ENCODE results near the gene THADA.

The THADA gene

DNA sequence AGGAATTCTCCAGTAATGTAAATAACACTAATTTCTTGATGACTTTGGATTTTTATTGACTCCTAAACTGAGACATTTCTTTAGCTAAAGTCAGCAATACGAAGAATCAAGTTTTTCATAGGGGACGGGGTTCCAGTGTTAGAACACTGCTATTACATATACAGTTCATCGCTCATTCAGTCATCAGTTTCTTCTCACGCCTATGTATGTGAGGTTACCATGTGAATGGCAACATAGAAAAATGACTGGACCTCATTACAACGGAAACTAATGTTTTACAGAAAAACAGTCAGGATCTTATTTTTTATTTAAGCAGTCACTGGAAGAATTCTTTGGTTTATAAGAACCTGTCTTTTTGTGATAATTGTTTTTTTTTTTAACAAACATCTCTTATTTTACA lies 56.4 kb downstream of the THADA start:
- TF ChIP-seq ZNF558 (tag by site-specific recombination; IDR thresholded peaks at IDR 0.05), result no peak
- TF ChIP-seq ZNF610 (tag by site-specific recombination; IDR thresholded peaks at IDR 0.05; ENCODE audit: borderline replicate concordance), result no peak
- no peak for TF ChIP-seq ZNF354C (tag by site-specific recombination; IDR thresholded peaks at IDR 0.05; ENCODE audit: borderline replicate concordance, low read depth)
- TF ChIP-seq ZNF155 (tag by site-specific recombination; IDR thresholded peaks at IDR 0.05), result no peak
- TF ChIP-seq, protein P1, sequence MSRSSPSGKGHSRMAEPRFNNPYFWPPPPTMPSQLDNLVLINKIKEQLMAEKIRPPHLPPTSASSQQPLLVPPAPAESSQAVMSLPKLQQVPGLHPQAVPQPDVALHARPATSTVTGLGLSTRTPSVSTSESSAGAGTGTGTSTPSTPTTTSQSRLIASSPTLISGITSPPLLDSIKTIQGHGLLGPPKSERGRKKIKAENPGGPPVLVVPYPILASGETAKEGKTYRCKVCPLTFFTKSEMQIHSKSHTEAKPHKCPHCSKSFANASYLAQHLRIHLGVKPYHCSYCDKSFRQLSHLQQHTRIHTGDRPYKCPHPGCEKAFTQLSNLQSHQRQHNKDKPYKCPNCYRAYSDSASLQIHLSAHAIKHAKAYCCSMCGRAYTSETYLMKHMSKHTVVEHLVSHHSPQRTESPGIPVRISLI (tag by site-specific recombination; IDR thresholded peaks at IDR 0.05), result no peak
- no peak for TF ChIP-seq ZNF394 (tag by site-specific recombination; IDR thresholded peaks at IDR 0.05; ENCODE audit: borderline replicate concordance)
- no peak for TF ChIP-seq ZSCAN16 (tag by site-specific recombination; IDR thresholded peaks at IDR 0.05)
- no peak for TF ChIP-seq PRDM6 (tag by site-specific recombination; IDR thresholded peaks at IDR 0.05)
- H3K4me3 ChIP-seq (ENCODE audit: low read depth, low read length), result no peak overlapping the region
- no peak overlapping the region for H3K27ac ChIP-seq (ENCODE audit: extremely low read depth, low read depth, low read length)
- H3K36me3 ChIP-seq (ENCODE audit: control insufficient read depth in 2 of 2, insufficient read depth in 1 of 2, low read length in 2 of 2), result peaks cover 4 to 15% of the 10 kb centered on the region in 2 experiments; a peak in 2 of 3 replicates
- ChIA-PET CTCF (interaction anchor here (0.6 to 1.9 kb wide), 5 partner anchors 583 to 729 kb away, joined by 3 to 13 read pairs (median 4); no protein-coding TSS in a partner anchor), POLR2A (no interaction called here)
- no peaks in the 10 kb centered on the region for H3K9me3 ChIP-seq (ENCODE audit: control insufficient read depth, insufficient read depth, low read depth, low read length)
- no peaks in the 10 kb centered on the region for H3K4me1 ChIP-seq (ENCODE audit: control insufficient read depth, insufficient read depth, low read length)

DNA sequence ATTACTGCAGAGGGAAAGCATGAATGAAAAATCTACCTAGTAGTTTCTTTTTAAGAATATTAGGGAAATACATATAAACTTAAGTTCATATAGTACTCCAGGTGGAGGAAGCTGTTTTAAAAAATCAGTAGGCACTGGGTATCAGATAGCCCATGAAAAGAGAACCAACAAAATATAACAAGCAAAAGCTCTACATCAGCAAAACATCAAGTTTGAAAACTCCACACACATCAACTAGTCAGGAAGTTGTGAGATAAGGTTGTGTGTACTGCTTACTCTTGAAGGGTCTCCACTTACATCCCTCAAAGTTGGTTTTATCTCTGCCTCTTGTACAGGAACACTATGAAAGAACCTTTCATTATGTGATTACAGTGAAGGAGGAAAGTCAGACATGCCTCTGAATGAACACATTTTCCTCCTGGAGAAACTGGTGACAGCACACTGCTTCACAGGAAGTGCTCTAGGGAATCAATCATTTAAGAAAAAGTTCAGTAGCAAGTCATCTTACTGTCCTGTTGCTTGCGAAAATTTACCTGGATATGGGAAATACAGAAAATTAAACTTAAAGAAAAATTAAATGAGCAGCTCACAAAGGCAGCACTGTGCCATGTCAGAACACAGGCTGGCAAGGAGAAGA lies 57.7 kb downstream of the THADA start:
- CTCF ChIA-PET, result interaction anchor here (0.5 to 1.6 kb wide), 4 partner anchors 513 to 710 kb away, joined by 3 to 5 read pairs (median 4); no protein-coding TSS in a partner anchor
- H3K27ac ChIP-seq (ENCODE audit: extremely low read depth, low read depth, low read length), result no peak overlapping the region

More for the DNA sequence above, 57.7 kb downstream of the THADA start:
- TF ChIP-seq ZIC2 (tag by site-specific recombination; IDR thresholded peaks at IDR 0.05) (no peak), ZBTB20 (tag by site-specific recombination; IDR thresholded peaks at IDR 0.05) (no peak), TRIM28 (IDR thresholded peaks at IDR 0.05; ENCODE audit: borderline replicate concordance, low read length) (no peak), ZFP41 (tag by site-specific recombination; IDR thresholded peaks at IDR 0.05; ENCODE audit: borderline replicate concordance) (no peak), ZNF596 (tag by site-specific recombination; IDR thresholded peaks at IDR 0.05) (no peak), PRDM6 (tag by site-specific recombination; IDR thresholded peaks at IDR 0.05) (no peak), HOXA7 (CRISPR knock-in tag; IDR thresholded peaks at IDR 0.05; ENCODE audit: borderline replicate concordance) (no peak), ZNF398 (tag by site-specific recombination; IDR thresholded peaks at IDR 0.05) (no peak), ZNF561 (tag by site-specific recombination; IDR thresholded peaks at IDR 0.05; ENCODE audit: borderline replicate concordance) (no peak)
- H3K36me3 ChIP-seq (ENCODE audit: control insufficient read depth in 2 of 2, insufficient read depth in 1 of 2, low read length in 2 of 2), result peaks cover 4 to 15% of the 10 kb centered on the region in 2 experiments; a peak in 2 of 3 replicates
- POLR2A ChIA-PET, result no interaction called here
- H3K4me3 ChIP-seq (ENCODE audit: low read depth, low read length), result no peak overlapping the region
- no peaks in the 10 kb centered on the region for H3K4me1 ChIP-seq (ENCODE audit: control insufficient read depth, insufficient read depth, low read length)
- no peaks in the 10 kb centered on the region for H3K9me3 ChIP-seq (ENCODE audit: control insufficient read depth, insufficient read depth, low read depth, low read length)

Data from HEK293 (cell line).